Retinal pigment epithelial cell (primary cell): ENCODE measurements around the gene RYK.

ENCODE experiments used
- DNase-seq: peaks from one replicate; pipeline ENCODE4 v3.0.0-alpha.2; 2010; ENCODE audit warnings: low read depth
- H3K4me3 ChIP-seq: 2 replicates; pipeline ENCODE4 v1.5.1; 2011; ENCODE audit warnings: mild to moderate bottlenecking, low read length, control low read depth, moderate library complexity
- CTCF ChIP-seq: conservative IDR thresholded peaks from 2 replicates; pipeline ENCODE4 v1.5.1; 2011; ENCODE audit warnings: low read depth, low read length, control low read depth, inconsistent platforms

The RYK gene

GRCh38 chr3:134294302-134295280, 43.9 kb upstream of the RYK start:
- no peak for DNase-seq
- no peak overlapping the region for H3K4me3 ChIP-seq
- TF ChIP-seq CTCF = no peak

GRCh38 chr3:134291319-134292254, 40.9 kb upstream of the RYK start:
- no peak for DNase-seq
- no peak overlapping the region for H3K4me3 ChIP-seq
- no peak for TF ChIP-seq CTCF

- TF ChIP-seq CTCF = no peak
- DNase-seq = no peak
- no peak overlapping the region for H3K4me3 ChIP-seq
Measured at GRCh38 chr3:134287512-134287911, 36.9 kb upstream of the RYK start.

- no peak overlapping the region for H3K4me3 ChIP-seq
- TF ChIP-seq CTCF = no peak
- DNase-seq = no peak
Measured at GRCh38 chr3:134284438-134284837, 33.8 kb upstream of the RYK start.

GRCh38 chr3:134282659-134283047, 32.0 kb upstream of the RYK start:
- H3K4me3 ChIP-seq = no peak overlapping the region
- TF ChIP-seq CTCF = no peak
- DNase-seq = no peak

GRCh38 chr3:134281912-134282658, 31.4 kb upstream of the RYK start:
- H3K4me3 ChIP-seq = no peak overlapping the region
- no peak for DNase-seq
- TF ChIP-seq CTCF = no peak
